ENCODE data around the gene CALHM5. TPM values are rescaled to one million over a fixed set of nuclear protein-coding genes. Genes with fewer than 3 reads are reported as not detected.

CALHM5 gene
- total and polyA plus RNA-seq, 3 donors from 2014 or later, result 1.5 to 2.0 (median 2.0) TPM

DNA sequence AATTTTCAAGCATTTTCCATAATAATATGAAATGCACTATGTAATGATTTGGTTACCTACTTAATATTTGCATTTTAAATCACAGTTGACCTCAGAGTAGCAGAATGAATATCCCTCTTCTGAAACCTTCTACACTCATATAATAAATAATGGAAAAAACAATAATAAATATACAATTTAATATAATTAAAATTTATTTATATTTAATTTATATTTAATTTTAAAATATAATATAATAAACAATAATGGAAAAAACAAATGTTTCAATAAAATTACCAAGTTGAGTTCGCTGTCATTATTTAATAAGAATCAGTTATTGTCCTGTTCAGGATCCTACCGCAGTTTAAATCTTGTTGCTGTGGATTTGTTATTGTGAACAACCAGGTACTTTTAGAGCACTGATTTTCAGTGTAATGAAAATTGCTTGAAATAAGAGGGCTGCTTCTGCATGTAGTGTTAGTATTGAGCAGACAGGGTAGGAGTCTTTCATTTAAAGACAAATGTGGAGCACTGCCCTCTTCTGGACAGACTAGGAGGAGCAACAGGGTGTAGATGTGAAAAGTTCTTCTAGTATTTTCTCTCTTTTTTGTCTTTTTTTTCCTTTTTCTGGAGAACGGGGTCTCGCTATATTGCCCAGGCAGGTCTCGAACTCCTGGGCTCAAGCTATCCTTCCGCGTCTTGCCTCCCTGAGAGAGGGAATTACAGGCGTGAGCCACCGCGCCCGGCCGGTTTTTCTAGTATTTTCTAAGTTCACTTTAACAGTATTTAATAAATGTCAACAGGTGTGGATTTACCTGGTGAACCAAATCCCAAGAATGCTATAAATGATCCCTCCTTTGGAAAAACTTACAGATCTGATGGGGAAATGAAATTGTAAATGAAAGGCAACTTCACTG lies 20.5 kb downstream of the CALHM5 start:
- Histone ChIP-seq H3K9me3 (no peaks in the 10 kb centered on the region), H3K27ac (no peak overlapping the region), H3K4me3 (no peak overlapping the region), H3K36me3 (ENCODE audit: low read depth, missing control alignments) (no peaks in the 10 kb centered on the region), H3K4me1 (no peaks in the 10 kb centered on the region), H3K27me3 (no peaks in the 10 kb centered on the region)
- TF ChIP-seq POLR2A (IDR thresholded peaks at IDR 0.05), result no peak
- TF ChIP-seq, protein P1, sequence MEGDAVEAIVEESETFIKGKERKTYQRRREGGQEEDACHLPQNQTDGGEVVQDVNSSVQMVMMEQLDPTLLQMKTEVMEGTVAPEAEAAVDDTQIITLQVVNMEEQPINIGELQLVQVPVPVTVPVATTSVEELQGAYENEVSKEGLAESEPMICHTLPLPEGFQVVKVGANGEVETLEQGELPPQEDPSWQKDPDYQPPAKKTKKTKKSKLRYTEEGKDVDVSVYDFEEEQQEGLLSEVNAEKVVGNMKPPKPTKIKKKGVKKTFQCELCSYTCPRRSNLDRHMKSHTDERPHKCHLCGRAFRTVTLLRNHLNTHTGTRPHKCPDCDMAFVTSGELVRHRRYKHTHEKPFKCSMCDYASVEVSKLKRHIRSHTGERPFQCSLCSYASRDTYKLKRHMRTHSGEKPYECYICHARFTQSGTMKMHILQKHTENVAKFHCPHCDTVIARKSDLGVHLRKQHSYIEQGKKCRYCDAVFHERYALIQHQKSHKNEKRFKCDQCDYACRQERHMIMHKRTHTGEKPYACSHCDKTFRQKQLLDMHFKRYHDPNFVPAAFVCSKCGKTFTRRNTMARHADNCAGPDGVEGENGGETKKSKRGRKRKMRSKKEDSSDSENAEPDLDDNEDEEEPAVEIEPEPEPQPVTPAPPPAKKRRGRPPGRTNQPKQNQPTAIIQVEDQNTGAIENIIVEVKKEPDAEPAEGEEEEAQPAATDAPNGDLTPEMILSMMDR (IDR thresholded peaks at IDR 0.05), result peak; percentile 70 to 80 (median 71)
- 76 to 81% methylated on average over 12 of the region's 12 CpGs for WGBS, 2 donors
- peak; percentile 77 for DNase-seq
- intact Hi-C loops (cut with DNase I; ENCODE audit: low total_unique reads), result no loop called here

DNA sequence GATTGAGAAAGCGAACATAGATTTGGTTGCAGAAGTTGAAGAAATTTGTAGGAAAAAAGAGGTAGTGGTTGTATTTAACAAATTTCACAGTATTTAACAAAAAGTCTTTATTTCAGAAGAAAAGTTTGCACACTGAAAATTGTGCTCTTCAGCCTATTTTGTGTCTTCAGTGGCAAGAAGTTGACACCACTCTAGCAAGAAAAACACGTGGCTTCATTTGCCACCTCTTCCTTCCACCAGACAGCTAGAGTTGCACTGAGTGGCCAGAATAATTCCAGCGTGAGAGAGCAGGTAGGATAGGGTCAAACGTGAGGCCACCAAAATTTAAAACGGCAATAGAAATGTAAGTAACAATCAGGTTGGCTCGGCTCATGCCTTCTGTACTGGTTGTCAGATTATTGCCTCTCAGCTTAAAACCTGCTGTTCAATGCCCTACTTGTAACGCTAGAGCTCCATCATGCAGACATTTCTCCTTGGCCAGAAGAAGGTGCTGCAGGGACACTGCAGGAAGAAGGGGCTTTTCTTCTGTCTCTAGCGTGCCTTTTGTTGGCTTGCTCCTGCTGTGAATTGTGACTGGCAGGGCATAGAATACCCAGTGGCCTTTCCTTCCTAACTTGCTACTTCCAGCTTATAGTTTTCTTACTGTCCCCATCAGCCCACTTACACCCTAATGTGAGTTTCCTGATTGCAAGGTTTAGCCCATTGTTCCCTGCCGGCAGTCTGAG lies 22.0 kb downstream of the CALHM5 start:
- intact Hi-C loops (cut with DNase I; ENCODE audit: low total_unique reads), result no loop called here
- TF ChIP-seq, protein P1 (IDR thresholded peaks at IDR 0.05), result no peak
- no peak for TF ChIP-seq POLR2A (IDR thresholded peaks at IDR 0.05)
- DNase-seq, result no peak
- Histone ChIP-seq H3K27me3 (no peaks in the 10 kb centered on the region), H3K36me3 (ENCODE audit: low read depth, missing control alignments) (no peaks in the 10 kb centered on the region), H3K4me3 (no peak overlapping the region), H3K27ac (no peak overlapping the region), H3K9me3 (no peaks in the 10 kb centered on the region), H3K4me1 (no peaks in the 10 kb centered on the region)
- WGBS, 2 donors, result 63 to 66% methylated on average over 9 of the region's 9 CpGs

DNA sequence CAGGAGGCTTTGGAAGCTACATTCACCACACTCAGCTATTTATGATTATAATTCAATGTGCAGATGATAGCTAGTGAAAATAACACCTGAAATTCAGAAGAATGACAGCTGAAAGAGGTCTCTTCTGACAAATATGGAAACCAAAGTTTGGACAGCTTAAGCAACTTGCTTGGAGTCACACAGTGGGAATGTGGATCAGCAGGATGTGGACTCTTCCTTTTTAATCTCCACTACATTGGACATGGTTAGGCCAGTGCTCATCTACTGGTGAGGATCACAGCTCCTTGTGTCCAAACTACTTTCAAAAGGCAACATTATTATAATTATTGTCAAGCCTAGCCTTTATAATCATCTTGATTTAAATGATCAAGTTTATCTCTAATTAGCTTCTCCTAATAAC lies 23.7 kb downstream of the CALHM5 start:
- intact Hi-C loops (cut with DNase I; ENCODE audit: low total_unique reads), result no loop called here
- H3K4me1 ChIP-seq, result no peaks in the 10 kb centered on the region
- TF ChIP-seq, protein P1 (IDR thresholded peaks at IDR 0.05), result no peak
- TF ChIP-seq POLR2A (IDR thresholded peaks at IDR 0.05), result no peak
- H3K27ac ChIP-seq, result no peak overlapping the region
- H3K27me3 ChIP-seq, result no peaks in the 10 kb centered on the region
- H3K9me3 ChIP-seq, result no peaks in the 10 kb centered on the region
- no peak for DNase-seq
- H3K36me3 ChIP-seq (ENCODE audit: low read depth, missing control alignments), result no peaks in the 10 kb centered on the region
- no peak overlapping the region for H3K4me3 ChIP-seq

DNA sequence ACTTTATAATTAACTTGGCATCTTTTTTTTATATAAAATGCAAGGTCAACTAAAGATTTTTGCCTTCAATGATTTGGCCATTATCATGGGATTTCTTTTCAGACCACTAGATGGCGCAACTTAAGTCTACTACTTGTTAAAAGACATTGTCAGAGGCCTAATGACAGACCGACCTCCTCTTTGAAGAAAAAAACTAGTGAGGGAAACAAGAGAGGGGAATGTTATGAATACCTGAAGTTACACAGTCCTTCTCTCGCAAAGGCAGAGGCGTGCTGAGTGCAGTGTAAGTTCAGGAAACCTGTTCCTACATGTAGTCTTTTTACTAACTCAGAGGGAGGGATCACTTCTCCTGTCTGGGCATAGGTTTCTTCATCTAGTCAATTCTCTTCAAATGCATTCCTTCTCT lies 24.8 kb downstream of the CALHM5 start:
- H3K36me3 ChIP-seq (ENCODE audit: low read depth, missing control alignments), result no peaks in the 10 kb centered on the region
- H3K4me1 ChIP-seq, result no peaks in the 10 kb centered on the region
- H3K9me3 ChIP-seq, result no peaks in the 10 kb centered on the region
- DNase-seq, result no peak
- WGBS, 2 donors, result 23 to 30% methylated on average over 4 of the region's 4 CpGs
- no peak overlapping the region for H3K27ac ChIP-seq
- no peak overlapping the region for H3K4me3 ChIP-seq
- no peak for TF ChIP-seq POLR2A (IDR thresholded peaks at IDR 0.05)
- TF ChIP-seq, protein P1 (IDR thresholded peaks at IDR 0.05), result peak; percentile 45 to 86 (median 54)
- no peaks in the 10 kb centered on the region for H3K27me3 ChIP-seq
- intact Hi-C loops (cut with DNase I; ENCODE audit: low total_unique reads), result no loop called here
